ENCODE measurements around the gene LRRN4. TPM values are rescaled to one million over a fixed set of nuclear protein-coding genes. Genes with fewer than 3 reads are reported as not detected.
"Not testable (repeated sequence)": the region's sequence is repeated elsewhere in the genome, so short reads cannot be mapped to it uniquely, and the experiment has no call there.

LRRN4 gene
- total RNA-seq, 1 donor from 2014 or later, result not detected

GRCh38 chr20:6055981-6056569, 2.2 kb upstream of the LRRN4 start:
- ATAC-seq (ENCODE audit: low read depth) (no peak), DNase-seq (no peak)
- Mint-ChIP-seq H3K4me1 (peaks cover 5% of the 10 kb centered on the region), H3K9me3 (no peaks in the 10 kb centered on the region), H3K27me3 (peaks cover 20% of the 10 kb centered on the region), H3K36me3 (ENCODE audit: low read depth) (no peaks in the 10 kb centered on the region), H3K27ac (no peak overlapping the region), H3K4me3 (no peak overlapping the region)
- intact Hi-C loops (cut with micrococcal nuclease), result no loop called here
- ChIA-PET CTCF (no interaction called here), POLR2A (no interaction called here)
- no peak for TF ChIP-seq CTCF (IDR thresholded peaks at IDR 0.05)

- ATAC-seq (ENCODE audit: low read depth), result no peak
- TF ChIP-seq CTCF (IDR thresholded peaks at IDR 0.05), result no peak
- H3K9me3 Mint-ChIP-seq, result no peaks in the 10 kb centered on the region
- no peak overlapping the region for H3K4me3 Mint-ChIP-seq
- no peaks in the 10 kb centered on the region for H3K36me3 Mint-ChIP-seq (ENCODE audit: low read depth)
- CTCF ChIA-PET, result no interaction called here
- no peak overlapping the region for H3K27ac Mint-ChIP-seq
- H3K27me3 Mint-ChIP-seq, result peaks cover 26% of the 10 kb centered on the region
- H3K4me1 Mint-ChIP-seq, result peaks cover 5% of the 10 kb centered on the region
- intact Hi-C loops (cut with micrococcal nuclease), result no loop called here
- DNase-seq, result no peak
- POLR2A ChIA-PET, result no interaction called here
Measured at GRCh38 chr20:6055161-6055783, 1.4 kb upstream of the LRRN4 start.

DNA sequence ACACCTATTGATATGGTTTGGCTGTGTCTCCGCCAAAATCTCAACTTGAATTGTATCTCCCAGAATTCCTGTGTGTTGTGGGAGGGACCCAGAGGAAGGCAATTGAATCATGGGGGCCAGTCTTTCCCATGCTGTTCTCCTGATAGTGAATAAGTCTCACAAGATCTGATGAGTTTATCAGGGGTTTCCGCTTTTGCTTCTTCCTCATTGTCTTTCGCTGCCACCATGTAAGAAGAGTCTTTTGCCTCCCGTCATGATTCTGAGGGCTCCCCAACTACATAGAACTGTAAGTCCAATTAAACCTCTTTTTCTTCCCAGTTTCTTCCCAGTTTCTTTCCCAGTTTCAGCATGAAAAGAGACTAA, 810 bp upstream of the LRRN4 start:
- ATAC-seq (ENCODE audit: low read depth); CTCF ChIA-PET: not testable (repeated sequence)

GRCh38 chr20:6053064-6053775, 640 bp downstream of the LRRN4 start:
- H3K36me3 Mint-ChIP-seq (ENCODE audit: low read depth), result no peaks in the 10 kb centered on the region
- peaks cover 5% of the 10 kb centered on the region for H3K4me1 Mint-ChIP-seq
- peaks cover 22% of the 10 kb centered on the region for H3K27me3 Mint-ChIP-seq
- no peak for TF ChIP-seq CTCF (IDR thresholded peaks at IDR 0.05)
- H3K9me3 Mint-ChIP-seq, result no peaks in the 10 kb centered on the region
- ATAC-seq (ENCODE audit: low read depth) (no peak), DNase-seq (no peak)
- POLR2A ChIA-PET, result no interaction called here
- CTCF ChIA-PET, result no interaction called here
- H3K27ac Mint-ChIP-seq, result no peak overlapping the region
- intact Hi-C loops (cut with micrococcal nuclease), result no loop called here
- H3K4me3 Mint-ChIP-seq, result no peak overlapping the region

More for the DNA sequence above, 810 bp upstream of the LRRN4 start:
- DNase-seq; H3K27ac Mint-ChIP-seq; H3K9me3 Mint-ChIP-seq; H3K4me1 Mint-ChIP-seq; intact Hi-C loops (cut with micrococcal nuclease); H3K36me3 Mint-ChIP-seq (ENCODE audit: low read depth); H3K4me3 Mint-ChIP-seq; POLR2A ChIA-PET: not testable (repeated sequence)
- peaks cover 27% of the 10 kb centered on the region for H3K27me3 Mint-ChIP-seq

GRCh38 chr20:6051505-6051904, 2.4 kb downstream of the LRRN4 start:
- Mint-ChIP-seq H3K4me3 (no peak overlapping the region), H3K27me3 (peaks cover 22% of the 10 kb centered on the region), H3K27ac (no peak overlapping the region), H3K36me3 (ENCODE audit: low read depth) (no peaks in the 10 kb centered on the region), H3K4me1 (peaks cover 5% of the 10 kb centered on the region), H3K9me3 (no peaks in the 10 kb centered on the region)
- DNase-seq (no peak), ATAC-seq (ENCODE audit: low read depth) (no peak)
- TF ChIP-seq CTCF (IDR thresholded peaks at IDR 0.05), result no peak
- CTCF ChIA-PET, result no interaction called here
- intact Hi-C loops (cut with micrococcal nuclease), result no loop called here
- POLR2A ChIA-PET, result no interaction called here
